ENCODE data around the gene RTCA.
"Not testable (repeated sequence)": the region's sequence is repeated elsewhere in the genome, so short reads cannot be mapped to it uniquely, and the experiment has no call there.

RTCA gene

GRCh38 chr1:100252901-100253300, 13.1 kb upstream of the RTCA start:
- TF ChIP-seq CTCF (IDR thresholded peaks at IDR 0.05; ENCODE audit: low read length) (no peak), EZH2 (IDR thresholded peaks at IDR 0.05; ENCODE audit: borderline replicate concordance, low read length) (no peak)
- H3K36me3 ChIP-seq (ENCODE audit: insufficient read depth, low read length) = no peaks in the 10 kb centered on the region
- no peak overlapping the region for H2AFZ ChIP-seq (ENCODE audit: low read length)
- no peaks in the 10 kb centered on the region for H3K79me2 ChIP-seq (ENCODE audit: insufficient read depth, low read length)
- no peaks in the 10 kb centered on the region for H3F3A ChIP-seq (ENCODE audit: insufficient read depth, low read length)
- no peaks in the 10 kb centered on the region for H3K27me3 ChIP-seq (ENCODE audit: insufficient read depth, low read length)
- H3K9me3 ChIP-seq (ENCODE audit: low read length) = no peaks in the 10 kb centered on the region
- no peak overlapping the region for H3K4me2 ChIP-seq (ENCODE audit: low read length)
- H3K4me3 ChIP-seq (ENCODE audit: low read depth, low read length, poor library complexity, severe bottlenecking) = no peak overlapping the region
- H3K9me2 ChIP-seq (ENCODE audit: low read depth, low read length) = no peaks in the 10 kb centered on the region
- H3K4me1 ChIP-seq (ENCODE audit: insufficient read depth, low read length, severe bottlenecking) = peaks cover 20% of the 10 kb centered on the region
- no peak overlapping the region for H3K27ac ChIP-seq (ENCODE audit: low read depth, low read length, poor library complexity, severe bottlenecking)
- H4K20me1 ChIP-seq (ENCODE audit: insufficient read depth, low read length) = no peaks in the 10 kb centered on the region
- H3K9ac ChIP-seq (ENCODE audit: low read length) = no peak overlapping the region

GRCh38 chr1:100253552-100253951, 12.5 kb upstream of the RTCA start:
- no peaks in the 10 kb centered on the region for H4K20me1 ChIP-seq (ENCODE audit: insufficient read depth, low read length)
- H3K4me2 ChIP-seq (ENCODE audit: low read length) = no peak overlapping the region
- no peak overlapping the region for H3K27ac ChIP-seq (ENCODE audit: low read depth, low read length, poor library complexity, severe bottlenecking)
- no peaks in the 10 kb centered on the region for H3K9me3 ChIP-seq (ENCODE audit: low read length)
- no peaks in the 10 kb centered on the region for H3K79me2 ChIP-seq (ENCODE audit: insufficient read depth, low read length)
- no peak overlapping the region for H2AFZ ChIP-seq (ENCODE audit: low read length)
- peaks cover 14% of the 10 kb centered on the region for H3K4me1 ChIP-seq (ENCODE audit: insufficient read depth, low read length, severe bottlenecking)
- H3K4me3 ChIP-seq (ENCODE audit: low read depth, low read length, poor library complexity, severe bottlenecking) = no peak overlapping the region
- no peaks in the 10 kb centered on the region for H3F3A ChIP-seq (ENCODE audit: insufficient read depth, low read length)
- TF ChIP-seq EZH2 (IDR thresholded peaks at IDR 0.05; ENCODE audit: borderline replicate concordance, low read length) = no peak
- TF ChIP-seq CTCF (IDR thresholded peaks at IDR 0.05; ENCODE audit: low read length) = no peak
- no peaks in the 10 kb centered on the region for H3K36me3 ChIP-seq (ENCODE audit: insufficient read depth, low read length)
- no peak overlapping the region for H3K9ac ChIP-seq (ENCODE audit: low read length)
- no peaks in the 10 kb centered on the region for H3K27me3 ChIP-seq (ENCODE audit: insufficient read depth, low read length)
- H3K9me2 ChIP-seq (ENCODE audit: low read depth, low read length) = no peaks in the 10 kb centered on the region

- not testable (repeated sequence) for H2AFZ ChIP-seq (ENCODE audit: low read length); H4K20me1 ChIP-seq (ENCODE audit: insufficient read depth, low read length); H3K9ac ChIP-seq (ENCODE audit: low read length); H3K36me3 ChIP-seq (ENCODE audit: insufficient read depth, low read length); H3K4me1 ChIP-seq (ENCODE audit: insufficient read depth, low read length, severe bottlenecking); H3K27ac ChIP-seq (ENCODE audit: low read depth, low read length, poor library complexity, severe bottlenecking); H3K4me2 ChIP-seq (ENCODE audit: low read length); H3K4me3 ChIP-seq (ENCODE audit: low read depth, low read length, poor library complexity, severe bottlenecking); H3K9me3 ChIP-seq (ENCODE audit: low read length); H3K27me3 ChIP-seq (ENCODE audit: insufficient read depth, low read length); H3K79me2 ChIP-seq (ENCODE audit: insufficient read depth, low read length); H3K9me2 ChIP-seq (ENCODE audit: low read depth, low read length); H3F3A ChIP-seq (ENCODE audit: insufficient read depth, low read length)
These were observed 9.7 kb upstream of the RTCA start for GRCh38 chr1:100256273-100256672.

- not testable (repeated sequence) for H4K20me1 ChIP-seq (ENCODE audit: insufficient read depth, low read length); H3K79me2 ChIP-seq (ENCODE audit: insufficient read depth, low read length); H3K4me1 ChIP-seq (ENCODE audit: insufficient read depth, low read length, severe bottlenecking); H3K9me3 ChIP-seq (ENCODE audit: low read length); H3K9me2 ChIP-seq (ENCODE audit: low read depth, low read length); H3K27ac ChIP-seq (ENCODE audit: low read depth, low read length, poor library complexity, severe bottlenecking); H3K4me3 ChIP-seq (ENCODE audit: low read depth, low read length, poor library complexity, severe bottlenecking); H3K27me3 ChIP-seq (ENCODE audit: insufficient read depth, low read length); H2AFZ ChIP-seq (ENCODE audit: low read length); H3K4me2 ChIP-seq (ENCODE audit: low read length); H3F3A ChIP-seq (ENCODE audit: insufficient read depth, low read length); H3K36me3 ChIP-seq (ENCODE audit: insufficient read depth, low read length); H3K9ac ChIP-seq (ENCODE audit: low read length)
These were observed 7.6 kb upstream of the RTCA start for GRCh38 chr1:100258427-100258826.
